Stimulated activated CD8-positive, alpha-beta memory T cell treated with anti-CD3 and anti-CD28 coated beads, Interleukin-12 subunit alpha, Interleukin-12 subunit beta, amount 100 ng/mL, for 24 hours (primary cell): ENCODE results near the gene OLAH.
A peak's percentile ranks its signal among the peaks of the same experiment; 100 is the strongest.

Experiments used
- DNase-seq: peaks from one replicate; pipeline ENCODE4 v3.0.0-alpha.2; 2020; ENCODE audit errors: extremely low read depth

The OLAH gene

DNA sequence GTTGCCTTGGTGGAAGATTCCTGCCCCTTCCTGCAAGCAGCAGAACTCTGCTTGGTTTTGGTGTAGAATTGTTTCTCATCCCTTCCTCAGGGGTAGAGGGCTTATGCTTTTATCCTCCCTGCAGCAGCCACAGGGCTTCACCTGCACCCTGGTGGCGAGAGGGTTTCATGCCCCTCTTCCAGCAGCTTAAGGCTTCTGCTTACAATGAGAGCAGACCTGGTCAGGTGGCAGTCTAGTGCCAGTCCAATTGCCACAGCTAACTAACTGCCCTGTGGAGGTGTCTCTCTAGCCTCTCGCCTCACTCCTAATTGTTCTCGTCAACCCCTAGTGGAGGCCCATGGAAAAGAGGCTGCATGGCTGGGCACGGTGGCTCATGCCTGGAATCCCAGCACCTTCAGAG lies 25.5 kb downstream of the OLAH start:
- no peak for DNase-seq

DNA sequence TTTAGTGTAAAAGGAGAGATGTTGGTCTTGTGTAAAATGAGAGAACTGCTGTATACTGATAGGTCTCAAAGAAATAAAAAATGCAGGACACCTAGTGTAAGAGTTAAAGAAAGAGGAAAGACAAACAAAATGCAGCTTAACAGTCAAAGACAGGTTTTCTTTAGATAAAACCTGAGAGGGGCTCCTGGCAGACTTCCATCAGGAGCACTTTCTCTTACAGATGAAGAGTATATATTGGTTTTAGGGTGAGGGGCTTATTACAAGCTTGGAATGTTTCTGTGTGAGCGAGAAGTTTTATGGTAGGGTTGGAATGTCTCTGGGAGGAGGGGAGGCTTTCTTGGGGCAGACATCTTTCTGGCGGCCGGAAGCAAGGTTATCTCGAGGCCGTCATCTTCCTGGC lies 28.6 kb downstream of the OLAH start:
- DNase-seq, result no peak

DNA sequence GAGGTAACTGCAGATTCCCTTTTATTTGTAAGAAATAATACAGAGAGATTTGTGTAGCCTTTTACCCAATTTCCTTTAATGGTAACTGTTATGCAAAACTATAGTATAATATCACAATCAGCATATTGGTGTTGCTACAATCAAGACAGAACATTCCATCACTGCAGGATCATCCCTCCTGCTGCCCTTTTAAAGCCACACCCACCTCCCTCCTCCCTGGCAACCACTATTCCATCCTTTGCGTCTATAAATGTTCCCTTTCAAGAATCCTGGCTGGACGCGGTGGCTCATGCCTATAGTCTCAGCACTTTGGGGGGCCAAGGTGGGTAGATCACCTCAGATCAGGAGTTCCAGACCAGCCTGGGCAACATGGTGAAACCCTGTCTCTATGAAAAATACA lies 31.7 kb downstream of the OLAH start:
- DNase-seq, result no peak

DNA sequence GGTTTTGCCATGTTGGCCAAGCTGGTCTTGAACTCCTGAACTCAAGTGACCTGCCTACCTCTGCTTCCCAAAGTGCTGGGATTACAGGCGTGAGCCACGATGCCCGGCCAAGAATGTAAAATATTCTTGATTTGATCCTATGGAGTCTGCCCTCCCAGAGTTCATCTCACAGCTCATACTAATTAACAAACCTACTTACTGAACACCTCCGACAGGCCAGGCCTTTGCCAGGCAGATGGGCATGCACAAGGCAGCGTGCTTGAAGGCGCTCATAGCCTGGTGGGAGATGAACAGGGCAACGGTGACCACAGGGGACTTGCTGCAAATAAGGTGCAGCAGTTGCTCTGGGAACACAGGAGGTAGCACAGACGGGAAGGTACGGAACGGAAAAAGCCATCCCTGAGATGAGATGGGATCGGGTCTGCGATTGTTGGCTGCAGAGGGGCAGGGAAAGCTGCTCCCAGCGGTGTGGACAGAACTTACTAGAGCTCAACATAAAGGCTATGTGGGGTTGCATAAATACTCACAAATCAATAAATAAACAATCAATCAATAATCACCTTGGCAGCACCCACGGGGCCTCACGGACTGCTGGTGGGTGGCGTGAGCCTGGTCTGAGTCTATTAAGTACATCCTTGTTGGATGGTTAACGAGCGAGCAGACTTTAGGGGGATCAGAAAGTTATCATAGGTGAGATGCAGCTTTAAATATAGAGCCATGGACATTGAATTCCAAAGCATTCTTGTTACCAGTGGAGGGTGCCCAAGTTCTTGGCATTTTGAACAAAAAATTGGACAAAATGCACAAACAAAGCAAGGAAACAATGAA lies 40.1 kb downstream of the OLAH start:
- DNase-seq, result no peak

DNA sequence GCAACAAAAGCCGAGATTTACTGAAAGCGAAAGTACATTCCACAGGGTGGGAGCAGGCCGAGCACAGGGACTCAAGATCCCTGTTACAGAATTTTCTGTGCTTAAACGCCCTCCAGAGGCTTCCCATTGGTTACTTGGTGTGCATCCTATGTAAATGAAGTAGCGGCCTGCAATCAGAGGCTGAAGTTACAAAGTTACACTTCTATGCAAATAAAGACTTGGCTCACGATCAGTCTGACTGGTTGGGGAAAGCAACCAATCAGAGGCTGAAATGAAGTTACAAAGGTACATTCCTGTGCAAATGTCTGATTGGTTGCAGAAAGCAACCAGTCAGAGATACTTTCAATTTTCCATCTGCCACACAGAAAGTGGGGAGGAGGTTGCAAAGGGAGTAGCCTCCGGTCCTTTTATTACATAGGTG lies 40.8 kb downstream of the OLAH start:
- DNase-seq, result no peak

DNA sequence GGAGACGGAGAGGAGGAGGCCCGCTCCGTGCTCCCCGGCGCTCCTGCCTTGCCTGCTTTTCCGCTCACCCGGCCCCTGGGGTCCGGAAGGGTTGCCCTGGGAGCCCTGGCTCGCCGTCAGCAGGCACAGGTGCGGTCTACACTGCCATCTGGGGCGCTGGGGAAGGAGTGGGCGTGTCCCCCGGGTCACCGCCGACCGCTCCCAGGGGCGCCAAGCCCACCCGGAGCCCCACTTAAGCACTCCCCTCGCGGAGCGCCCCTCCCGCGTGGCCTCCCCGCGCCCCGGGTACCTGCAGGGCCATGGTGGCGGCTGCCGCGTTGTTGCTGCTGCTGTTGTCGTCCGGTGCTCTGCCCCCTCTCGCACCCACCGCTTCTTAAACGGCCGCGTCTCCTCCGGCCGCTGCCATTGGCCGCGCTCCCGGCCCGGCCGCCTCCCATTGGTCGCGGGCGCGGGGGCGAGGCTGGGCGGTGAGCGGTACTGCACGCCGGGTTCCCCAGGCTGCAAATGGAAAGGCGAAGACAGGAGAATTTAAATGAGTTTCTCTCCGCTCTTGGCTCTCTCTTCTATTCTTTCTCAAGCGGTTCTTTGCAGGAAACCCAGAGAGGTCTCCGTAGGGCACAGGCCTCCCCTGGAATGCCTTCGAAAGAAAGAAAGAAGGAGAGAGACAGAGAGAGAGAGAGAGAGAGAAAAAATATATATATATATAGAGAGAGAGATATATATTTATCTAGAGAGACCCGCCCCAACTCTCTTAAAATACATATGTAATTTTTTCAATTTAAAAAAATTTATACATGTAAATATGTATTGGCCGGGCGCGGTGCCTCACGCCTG lies 44.9 kb downstream of the OLAH start, which contains the start of gene ACBD7:
Gene ACBD7 (minus strand): TSS at position 349 of the 834 bp plus-strand sequence. CDS start 48 bp downstream, at position 301.
- peak; percentile 48 for DNase-seq

DNA sequence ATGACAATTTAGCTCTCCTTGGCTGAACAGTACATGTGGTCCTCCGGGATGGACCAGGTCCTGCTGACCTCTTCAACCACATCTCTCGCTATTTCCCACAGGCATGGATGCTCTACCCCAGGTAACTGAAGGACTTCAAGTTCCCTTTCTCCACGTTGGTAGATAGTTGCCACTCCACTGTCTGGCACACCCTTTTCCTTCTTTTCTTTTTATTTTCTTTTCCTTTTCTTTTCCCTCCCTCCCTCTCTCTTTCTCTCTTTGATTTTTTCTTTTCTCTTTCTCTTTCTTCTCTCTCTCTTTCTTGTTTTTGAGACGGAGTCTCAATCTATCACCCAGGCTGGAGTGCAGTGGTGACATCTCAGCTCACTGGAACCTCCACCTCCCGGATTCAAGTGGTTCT lies 47.7 kb downstream of the OLAH start:
- no peak for DNase-seq

DNA sequence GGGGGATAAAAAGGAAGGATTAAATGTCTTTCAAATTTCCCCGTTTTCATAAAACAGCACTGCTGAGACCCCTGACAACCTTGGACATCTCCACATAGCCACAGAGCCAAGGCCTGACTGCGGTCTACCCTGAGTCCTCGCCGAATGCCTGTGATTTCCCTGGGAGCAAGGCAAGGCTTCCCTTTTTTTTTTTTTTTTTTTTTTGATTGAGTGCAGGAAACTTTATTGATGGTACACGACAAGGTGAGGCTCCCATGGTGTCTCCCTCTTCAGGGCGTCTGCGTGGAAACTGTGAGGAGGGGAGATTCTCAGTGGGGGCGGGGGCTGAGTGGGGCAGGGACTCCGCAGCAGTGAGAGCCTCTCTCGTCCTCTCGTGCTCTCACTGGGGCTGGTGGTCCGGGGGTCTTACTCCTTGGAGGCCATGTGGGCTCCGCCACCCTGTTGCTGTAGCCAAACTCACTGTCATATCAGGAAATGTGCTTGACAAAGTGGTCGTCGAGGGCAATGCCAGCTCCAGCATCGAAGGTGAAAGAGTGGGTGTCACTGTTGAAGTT lies 49.2 kb downstream of the OLAH start:
- no peak for DNase-seq

DNA sequence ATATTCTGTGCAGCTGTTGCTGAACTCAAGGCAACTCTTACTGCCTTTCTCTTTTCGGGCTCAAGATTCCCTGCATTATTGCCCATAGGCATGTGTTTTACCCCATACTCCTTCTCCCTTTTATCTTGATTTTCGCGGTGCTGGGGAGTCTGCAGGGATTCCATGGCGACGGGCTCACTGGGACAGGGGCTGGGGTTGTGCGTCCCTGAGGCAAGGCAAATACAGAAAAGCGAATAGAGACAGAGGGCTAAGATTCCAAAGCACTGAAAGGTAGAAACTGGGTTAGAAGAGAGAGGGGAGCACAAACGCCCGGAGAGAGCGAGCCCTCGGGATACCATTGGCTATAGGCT lies 52.9 kb downstream of the OLAH start:
- DNase-seq, result no peak

DNA sequence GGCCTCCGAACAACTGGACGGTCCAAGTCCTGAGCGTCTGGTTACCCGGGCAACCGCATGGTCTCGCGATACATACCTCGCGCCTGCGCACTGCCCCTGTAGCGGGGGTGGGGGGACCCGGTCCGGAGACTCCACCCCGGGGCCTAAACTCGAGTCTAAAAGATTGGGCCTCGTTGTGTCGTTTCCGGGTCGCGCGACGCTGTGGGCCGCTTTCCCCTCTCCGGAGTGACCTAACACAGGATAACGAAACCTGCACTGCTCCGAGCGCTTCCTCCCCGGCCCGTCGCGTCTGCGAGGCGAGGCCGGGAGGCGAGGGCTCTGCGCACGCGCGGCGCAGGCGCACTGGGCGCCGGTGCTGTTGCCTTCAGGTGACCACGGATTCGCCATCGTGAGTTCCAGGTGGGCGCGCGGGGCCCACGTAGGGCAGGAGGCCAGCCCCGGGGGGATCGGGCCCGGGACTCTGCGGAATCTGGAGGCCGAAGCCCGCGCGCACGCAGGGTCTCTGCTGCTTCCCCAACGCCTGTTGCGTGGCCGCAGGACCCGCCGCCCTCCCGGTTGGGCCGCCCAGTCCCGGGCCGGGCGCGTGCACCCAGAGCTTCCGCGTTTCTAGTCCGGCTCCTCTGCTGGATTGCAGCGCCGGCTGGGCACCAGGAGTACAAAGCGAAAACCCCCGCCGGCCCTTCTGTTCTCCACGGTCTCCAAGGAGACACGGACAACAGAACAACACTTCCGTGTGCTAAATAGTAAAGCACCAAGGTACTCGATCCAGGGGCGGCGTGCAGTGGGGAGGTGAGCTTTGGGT lies 53.5 kb downstream of the OLAH start, which contains the start of gene RPP38:
Gene RPP38 (plus strand): TSS at position 345 of the 802 bp plus-strand sequence. CDS start 5,960 bp downstream, outside the sequence.
- peak; percentile 88 for DNase-seq

DNA sequence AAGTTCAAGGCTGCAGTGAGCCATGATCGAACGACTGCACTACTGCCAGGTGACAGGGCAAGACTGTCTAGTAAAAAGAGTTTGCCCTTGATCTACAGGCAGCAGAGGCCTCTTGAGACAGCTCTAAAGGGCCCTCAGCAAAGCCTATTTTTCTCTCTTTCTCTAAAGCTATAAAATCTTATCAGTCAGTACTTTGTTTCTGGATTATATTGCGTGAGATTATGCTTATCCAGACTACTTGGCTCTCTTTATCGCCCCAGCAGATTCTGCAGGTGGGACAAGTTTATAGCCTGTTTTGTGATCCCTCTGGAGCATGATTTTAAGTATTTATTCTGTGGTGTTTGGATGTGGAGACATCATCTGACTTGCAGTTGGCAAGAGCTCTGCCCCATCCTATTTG lies 56.1 kb downstream of the OLAH start:
- DNase-seq, result no peak

DNA sequence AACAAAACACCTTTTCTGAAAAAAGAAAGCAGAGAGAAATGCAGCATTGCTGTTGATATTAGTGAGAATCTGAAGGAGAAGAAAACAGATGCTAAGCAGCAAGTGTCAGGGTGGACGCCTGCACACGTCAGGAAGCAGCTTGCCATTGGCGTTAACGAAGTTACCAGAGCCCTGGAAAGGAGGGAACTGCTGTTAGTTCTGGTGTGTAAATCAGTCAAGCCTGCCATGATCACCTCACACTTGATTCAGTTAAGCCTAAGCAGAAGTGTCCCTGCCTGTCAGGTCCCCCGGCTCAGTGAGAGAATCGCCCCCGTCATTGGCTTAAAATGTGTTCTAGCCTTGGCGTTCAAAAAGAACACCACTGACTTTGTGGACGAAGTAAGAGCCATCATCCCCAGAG lies 59.8 kb downstream of the OLAH start:
- no peak for DNase-seq

DNA sequence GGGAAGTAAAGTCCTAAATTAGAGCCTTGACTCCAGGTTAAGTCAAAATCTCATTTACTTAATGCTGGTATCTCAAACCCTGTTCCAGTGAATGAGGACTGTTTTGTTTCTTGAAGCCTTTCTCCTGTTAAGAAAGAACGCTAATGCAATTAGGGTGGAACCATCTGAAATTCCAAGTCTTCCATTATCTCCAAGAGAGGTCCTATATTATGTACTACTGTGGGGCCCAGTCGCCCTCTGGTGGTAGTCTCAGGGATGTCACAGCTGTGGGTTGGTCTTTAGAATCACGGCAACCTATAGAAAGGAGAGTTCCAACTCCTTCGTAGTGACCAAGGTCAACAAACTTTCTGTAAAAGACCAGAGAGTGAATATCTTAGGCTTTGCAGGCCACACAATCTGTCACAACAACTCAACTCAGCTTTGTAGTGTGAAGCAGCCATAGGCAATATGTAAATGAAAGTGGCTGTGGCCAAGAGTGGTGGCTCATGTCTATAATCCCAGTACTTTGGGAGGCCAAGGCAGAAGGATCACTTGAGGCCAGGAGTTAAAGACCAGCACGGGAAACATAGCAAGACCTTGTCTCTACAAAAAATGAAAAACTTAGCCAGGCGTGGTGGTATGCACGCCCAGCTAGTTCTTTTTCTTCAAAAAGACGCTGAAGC lies 62.7 kb downstream of the OLAH start:
- DNase-seq, result no peak

DNA sequence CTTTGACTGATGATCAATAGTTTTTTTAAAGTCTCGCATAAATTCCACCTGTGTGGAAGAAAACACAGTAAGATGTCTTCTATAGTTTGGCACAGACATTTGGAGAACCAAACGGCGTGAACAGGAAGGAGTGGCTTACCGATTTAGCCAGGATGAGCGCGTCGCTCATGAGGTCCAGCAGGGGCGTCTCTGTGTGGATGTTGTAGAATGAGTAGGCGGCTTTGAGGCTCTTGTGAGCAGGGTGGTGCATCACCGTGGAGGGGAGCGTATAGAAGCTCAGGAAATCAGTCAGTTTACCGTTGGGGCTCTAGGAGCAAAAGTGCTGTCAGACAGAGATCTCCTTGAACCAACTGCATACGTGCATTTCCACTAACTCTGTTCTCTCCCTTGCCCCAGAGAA lies 68.9 kb downstream of the OLAH start:
- DNase-seq, result no peak

DNA sequence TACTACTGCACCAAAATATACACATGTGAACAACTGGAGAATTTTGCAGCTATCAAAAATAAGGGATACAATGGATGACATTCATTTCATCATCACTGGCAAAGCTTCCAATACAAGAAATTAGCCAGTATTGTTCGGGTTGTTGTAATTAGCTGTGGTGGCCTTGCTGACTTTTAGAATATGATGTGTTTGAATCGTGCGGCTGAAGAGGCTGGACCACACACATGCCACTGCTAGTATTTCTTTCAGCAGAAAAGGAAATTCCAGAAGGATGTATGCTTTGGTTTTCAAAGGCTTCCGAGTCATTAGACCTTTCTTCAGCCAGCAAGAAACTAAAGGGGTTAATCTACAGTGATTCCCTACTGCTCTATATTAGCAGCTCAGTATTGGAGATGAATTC lies 70.0 kb downstream of the OLAH start:
- DNase-seq, result no peak

DNA sequence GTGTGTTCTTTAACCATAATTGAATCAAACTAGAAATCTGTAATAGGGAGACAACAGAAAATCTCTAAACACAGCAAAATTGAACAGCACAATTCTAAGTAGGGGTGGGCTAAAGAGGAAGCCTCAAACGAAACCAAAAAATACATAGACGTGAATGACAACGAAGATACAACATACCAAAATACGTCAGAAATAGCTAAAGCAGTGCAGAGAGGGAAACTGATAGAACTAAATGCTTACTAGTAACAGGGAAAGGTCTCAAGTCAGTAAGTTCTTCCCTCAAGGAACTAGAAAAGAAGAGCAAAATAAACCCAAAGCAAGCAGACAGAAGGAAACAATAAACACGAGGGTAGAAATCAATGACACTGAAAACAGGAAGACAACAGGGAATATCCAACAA lies 72.5 kb downstream of the OLAH start:
- DNase-seq, result no peak

DNA sequence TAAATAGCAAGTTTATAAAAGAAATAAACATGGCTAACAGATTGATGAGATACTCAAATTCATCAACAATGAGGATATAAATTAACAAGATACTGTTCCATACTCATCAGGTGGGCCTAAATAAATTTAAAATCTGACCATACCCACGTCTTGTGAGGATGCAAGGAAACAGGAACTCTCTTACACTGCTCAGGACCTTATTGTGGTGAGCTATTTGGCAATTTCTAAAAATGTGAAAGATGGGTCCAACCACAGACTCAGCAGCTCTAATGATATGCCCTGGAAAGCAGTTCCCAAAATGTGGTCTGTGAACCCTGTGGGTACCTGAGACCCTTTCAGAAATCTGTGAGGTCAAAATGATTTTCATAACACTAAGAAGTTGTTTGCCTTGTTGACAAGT lies 74.9 kb downstream of the OLAH start:
- DNase-seq, result no peak

DNA sequence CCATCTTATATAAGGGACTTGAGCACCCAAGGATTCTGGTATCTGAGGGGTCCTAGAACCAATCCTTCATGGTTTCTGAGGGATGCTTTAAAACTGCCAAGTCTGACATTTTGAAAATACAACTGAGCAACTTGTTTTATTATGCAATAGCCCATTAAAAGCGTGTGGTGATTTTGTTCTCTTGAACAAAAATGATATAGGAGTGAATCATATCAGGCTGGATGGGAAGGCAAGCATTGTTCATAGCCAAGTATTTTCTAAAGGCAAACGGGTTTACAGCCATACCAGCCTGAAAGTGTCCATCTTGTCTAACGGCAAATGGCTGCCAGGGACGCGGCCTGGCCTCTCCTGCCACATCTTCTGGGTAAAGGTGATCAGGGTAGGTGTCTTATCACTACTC lies 76.8 kb downstream of the OLAH start:
- no peak for DNase-seq

DNA sequence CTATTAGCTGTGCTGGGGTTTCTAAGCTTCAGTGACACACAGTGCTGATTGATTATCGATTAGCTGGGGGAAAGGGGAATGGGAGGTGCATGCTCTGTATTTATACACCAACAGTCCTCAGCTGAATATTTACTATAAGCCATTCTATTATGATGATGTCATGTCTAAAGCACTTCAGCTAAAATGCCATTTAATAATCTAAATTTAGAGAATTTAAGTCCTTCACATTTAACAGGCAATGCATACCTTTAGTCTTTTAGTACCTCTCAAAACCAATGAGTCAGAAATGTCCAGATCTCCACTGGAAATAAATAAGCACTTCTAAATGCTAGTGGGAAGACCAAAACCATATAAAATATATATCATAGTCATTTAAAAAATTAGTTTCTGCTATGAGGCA lies 78.0 kb downstream of the OLAH start:
- no peak for DNase-seq

DNA sequence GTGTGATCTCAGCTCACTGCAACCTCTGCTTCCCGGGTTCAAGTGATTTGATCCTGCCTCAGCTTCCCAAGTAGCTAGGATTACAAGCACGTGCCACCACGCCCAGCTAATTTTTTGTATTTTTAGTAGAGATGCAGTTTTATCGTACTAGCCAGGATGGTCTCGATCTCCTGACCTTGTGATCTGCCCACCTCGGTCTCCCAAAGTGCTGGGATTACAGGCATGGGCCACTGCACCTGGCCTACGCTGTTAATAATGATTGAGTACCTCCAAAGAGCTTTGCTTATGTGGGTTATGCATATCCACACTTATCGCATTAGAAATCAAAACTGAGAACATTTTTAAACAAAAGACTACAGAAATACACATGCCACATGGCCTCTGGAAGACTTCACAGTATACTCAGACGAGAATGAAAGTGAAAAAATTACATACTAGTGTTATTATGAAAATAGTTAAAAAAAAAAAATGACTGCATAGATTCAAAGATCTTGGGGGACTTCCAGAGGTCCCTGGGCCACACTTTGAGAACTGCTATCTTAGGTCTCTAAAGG lies 78.8 kb downstream of the OLAH start:
- DNase-seq, result no peak
